SK-N-SH (cell line): ENCODE results near the gene DSCAML1. TPM values are rescaled to one million over a fixed set of nuclear protein-coding genes. Genes with fewer than 3 reads are reported as not detected.

Source experiments
- CTCF ChIA-PET: fragments of 300-600, 350-600 bp; formaldehyde crosslinking; extraction: SDS; loops from one replicate; lab custom pipeline; 2021; lab: Yijun Ruan, JAX
- POLR2A ChIA-PET: fragments of 350-600 bp; sonication (Branson Sonifier 250); formaldehyde crosslinking; extraction: SDS; loops from one replicate; lab custom pipeline; 2020; ENCODE audit warnings: antibody characterized with exemption, inconsistent platforms; lab: Yijun Ruan, JAX
- DNase-seq: peaks from one replicate; pipeline ENCODE4 v3.0.0; 2012
- H2AFZ ChIP-seq: fragments of 200-600 bp; sonication (generic); 2 replicates; pipeline ENCODE4 v1.8.1; 2016; ENCODE audit warnings: antibody characterized with exemption, mild to moderate bottlenecking, low read depth
- H3F3A ChIP-seq: fragments of 200-600 bp; sonication (generic); replicated peaks from 2 replicates; pipeline ENCODE3; 2016; ENCODE audit warnings: antibody characterized with exemption, mild to moderate bottlenecking; ENCODE audit not compliant: insufficient read depth
- H3K27ac ChIP-seq, 2 experiments: fragments of 200-500 bp in 1 of 2; fragments of 200-600 bp in 1 of 2; sonication (Bioruptor generic) in 1 of 2; sonication (generic), shearing (Covaris generic) in 1 of 2; 2 replicates each; pipeline versions ENCODE4 v1.5.1 to v1.6.1; 2014 to 2016; ENCODE audit warnings: low read depth in 2 of 2, inconsistent platforms in 1 of 2, low read length in 1 of 2, mild to moderate bottlenecking in 1 of 2, mixed read lengths in 1 of 2
- H3K27me3 ChIP-seq: fragments of 200-600 bp; sonication (generic), shearing (Covaris generic); 2 replicates; pipeline ENCODE4 v1.6.1; 2016; ENCODE audit warnings: mixed run types; ENCODE audit not compliant: insufficient read depth
- H3K36me3 ChIP-seq, 2 experiments: fragments of 200-500 bp in 1 of 2; fragments of 200-600 bp in 1 of 2; sonication (Bioruptor generic) in 1 of 2; sonication (generic) in 1 of 2; replicated peaks in 1 of 2; 2 replicates each; pipeline versions ENCODE3 to v1.5.1; 2014 to 2016; ENCODE audit warnings: low read length in 1 of 2, mild to moderate bottlenecking in 1 of 2; ENCODE audit not compliant: insufficient read depth in 2 of 2, control insufficient read depth in 1 of 2
- H3K4me1 ChIP-seq, 2 experiments: fragments of 200-500 bp in 1 of 2; fragments of 200-600 bp in 1 of 2; sonication (Bioruptor generic) in 1 of 2; sonication (generic), shearing (Covaris generic) in 1 of 2; 2 replicates each; pipeline versions ENCODE4 v1.5.1 to v1.6.1; 2014 to 2016; ENCODE audit warnings: low read depth in 1 of 2, low read length in 1 of 2, mixed run types in 1 of 2; ENCODE audit not compliant: insufficient read depth in 2 of 2, control insufficient read depth in 1 of 2
- H3K4me2 ChIP-seq: fragments of 200-600 bp; sonication (generic), shearing (Covaris generic); 2 replicates; pipeline ENCODE4 v1.6.1; 2017; ENCODE audit warnings: mixed run types
- H3K4me3 ChIP-seq, 2 experiments: fragments of 200-500 bp in 1 of 2; fragments of 200-600 bp in 1 of 2; sonication (Bioruptor generic) in 1 of 2; sonication (generic), shearing (Covaris generic) in 1 of 2; 2 replicates each; pipeline versions ENCODE4 v1.5.1 to v1.8.1; 2014 to 2016; ENCODE audit warnings: low read depth in 2 of 2, inconsistent platforms in 1 of 2, low read length in 1 of 2, mild to moderate bottlenecking in 1 of 2, mixed read lengths in 1 of 2, moderate library complexity in 1 of 2
- H3K79me2 ChIP-seq: fragments of 200-600 bp; sonication (generic); 2 replicates; pipeline ENCODE4 v1.8.1; 2017; ENCODE audit warnings: mild to moderate bottlenecking; ENCODE audit not compliant: insufficient read depth
- H3K9ac ChIP-seq: fragments of 200-600 bp; sonication (generic); 2 replicates; pipeline ENCODE4 v1.6.1; 2017; ENCODE audit warnings: mixed run types
- H3K9me2 ChIP-seq: fragments of 200-600 bp; sonication (generic); 2 replicates; pipeline ENCODE4 v1.6.1; 2017; ENCODE audit warnings: mixed run types
- H3K9me3 ChIP-seq: fragments of 200-600 bp; sonication (generic); 2 replicates; pipeline ENCODE4 v1.6.1; 2017; ENCODE audit warnings: mixed run types, mild to moderate bottlenecking, moderate library complexity
- H4K20me1 ChIP-seq: fragments of 200-600 bp; sonication (generic); 2 replicates; pipeline ENCODE4 v1.6.1; 2017; ENCODE audit warnings: mild to moderate bottlenecking, mixed run types; ENCODE audit not compliant: insufficient read depth
- CHD2 ChIP-seq: fragments of 150-350 bp; IDR thresholded peaks from 2 replicates; pipeline ENCODE4 v1.6.1; 2018; ENCODE audit warnings: low read length; ENCODE audit not compliant: partially characterized antibody
- EP300 ChIP-seq, 2 experiments: IDR thresholded peaks; 2 replicates each; pipeline versions ENCODE4 v1.4.0 to v1.6.1; 2012; ENCODE audit warnings: borderline replicate concordance in 1 of 2, low read depth in 1 of 2, low read length in 1 of 2
- FOSL2 ChIP-seq: IDR thresholded peaks from 2 replicates; pipeline ENCODE4 v1.4.0; 2012; ENCODE audit warnings: low read depth, mild to moderate bottlenecking, moderate library complexity, borderline replicate concordance
- MEF2A ChIP-seq: IDR thresholded peaks from 2 replicates; pipeline ENCODE4 v1.4.0; 2012; ENCODE audit warnings: low read depth, borderline replicate concordance
- NFIC ChIP-seq: IDR thresholded peaks from 2 replicates; pipeline ENCODE4 v1.4.0; 2012; ENCODE audit warnings: borderline replicate concordance
- NRF1 ChIP-seq: IDR thresholded peaks from 2 replicates; pipeline ENCODE4 v1.6.1; 2012; ENCODE audit warnings: low read depth, mild to moderate bottlenecking, low read length
- RAD21 ChIP-seq: IDR thresholded peaks from 2 replicates; pipeline ENCODE4 v1.6.1; 2012; ENCODE audit warnings: mild to moderate bottlenecking, low read length
- RFX5 ChIP-seq: IDR thresholded peaks from 2 replicates; pipeline ENCODE4 v1.6.1; 2012; ENCODE audit warnings: mild to moderate bottlenecking, improper control_type of control experiment, low read length
- RXRA ChIP-seq: IDR thresholded peaks from 2 replicates; pipeline ENCODE4 v1.4.0; 2012; ENCODE audit warnings: low read depth, mild to moderate bottlenecking, borderline replicate concordance
- SIN3A ChIP-seq: IDR thresholded peaks from 2 replicates; pipeline ENCODE4 v1.6.1; 2012; ENCODE audit warnings: low read depth, mild to moderate bottlenecking, low read length, moderate library complexity, borderline replicate concordance
- YY1 ChIP-seq: IDR thresholded peaks from 2 replicates; pipeline ENCODE4 v1.4.0; 2012; ENCODE audit warnings: low read depth, mild to moderate bottlenecking
- WGBS: methylation state at CpG from one replicate; pipeline ENCODE4 v1.1.6; 2017; ENCODE audit warnings: low lambda C conversion rate; 5-methylcytosine and 5-hydroxymethylcytosine counted together
- polyA plus RNA-seq, 3 experiments: library from polyadenylated mRNA; depleted of rRNA; stranded (reverse); fragments of >200 nt; gene quantifications; 2 replicates each; pipeline ENCODE4 v1.2.3, GENCODE V29; 2012
- TF ChIP-seq, protein P1 (sequence below): IDR thresholded peaks from 2 replicates; pipeline ENCODE4 v1.4.0; 2012; ENCODE audit warnings: low read depth
- TF ChIP-seq, protein P2 (sequence below): IDR thresholded peaks from 2 replicates; pipeline ENCODE4 v1.6.1; 2012; ENCODE audit warnings: mild to moderate bottlenecking, low read depth, low read length, moderate library complexity
- TF ChIP-seq, protein P3 (sequence below): fragments of 150-350 bp; IDR thresholded peaks from 2 replicates; pipeline ENCODE4 v1.6.1; 2016; ENCODE audit warnings: mild to moderate bottlenecking, low read depth, low read length
- TF ChIP-seq, protein P4 (sequence below): fragments of 150-350 bp; IDR thresholded peaks from 2 replicates; pipeline ENCODE4 v1.6.1; 2017; ENCODE audit warnings: antibody characterized with exemption, low read length, low read depth, borderline replicate concordance
- TF ChIP-seq, protein P5 (sequence below): IDR thresholded peaks from 2 replicates; pipeline ENCODE4; 2012

Gene DSCAML1
- polyA plus RNA-seq, 1 of the 3 experiments (the other 2 are of a cell fraction), result not detected

DNA sequence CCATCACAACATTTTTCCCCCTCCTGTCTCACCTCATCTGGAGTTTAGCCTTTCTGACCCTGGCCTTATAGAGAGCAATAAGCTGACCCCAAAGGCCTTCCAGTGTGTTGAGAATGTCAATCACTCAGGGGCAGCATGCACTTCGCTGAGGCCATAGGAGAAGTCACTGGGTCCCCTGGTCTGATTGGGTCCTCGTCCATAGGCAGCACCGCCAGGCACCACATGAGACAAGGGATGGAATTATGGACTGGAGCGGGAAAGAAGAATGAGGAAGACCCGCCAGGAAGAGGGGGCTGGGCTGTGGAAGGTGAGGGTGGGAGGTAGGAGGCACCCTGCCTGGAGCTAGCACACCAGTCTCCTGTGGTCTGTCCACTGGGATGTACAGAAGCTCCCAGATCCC lies 72.9 kb downstream of the DSCAML1 start:
- no peaks in the 10 kb centered on the region for H3F3A ChIP-seq
- CTCF ChIA-PET, result interaction anchor here (1.2 to 3.9 kb wide), 5 partner anchors 15 to 298 kb away, joined by 3 to 20 read pairs (median 7); no protein-coding TSS in a partner anchor
- H4K20me1 ChIP-seq, result no peaks in the 10 kb centered on the region
- H3K4me3 ChIP-seq, result no peak overlapping the region
- no peaks in the 10 kb centered on the region for H3K79me2 ChIP-seq
- H3K27me3 ChIP-seq, result 0 out of 2 replicates have a peak, but pooled peaks cover under 1% of the 10 kb centered on the region
- DNase-seq, result no peak
- no peak for TF ChIP-seq NRF1
- TF ChIP-seq CHD2, result no peak
- TF ChIP-seq, all 33 proteins: peak for 0
- Histone ChIP-seq H3K36me3 (no peaks in the 10 kb centered on the region), H3K9me2 (no peaks in the 10 kb centered on the region), H3K27ac (peak overlapping the region in 1 of 2 experiments; percentile 88; a peak in 1 of 4 replicates), H2AFZ (no peak overlapping the region), H3K4me1 (peaks cover 0 to 24% of the 10 kb centered on the region in 2 experiments; a peak in 2 of 4 replicates), H3K9ac (no peak overlapping the region), H3K4me2 (no peak overlapping the region), H3K9me3 (no peaks in the 10 kb centered on the region)
- 49% methylated on average over 4 of the region's 5 CpGs for WGBS
- POLR2A ChIA-PET, result interaction anchor here (2.0 kb wide), 1 partner anchor 11 kb away, joined by 6 read pairs; no protein-coding TSS in a partner anchor

DNA sequence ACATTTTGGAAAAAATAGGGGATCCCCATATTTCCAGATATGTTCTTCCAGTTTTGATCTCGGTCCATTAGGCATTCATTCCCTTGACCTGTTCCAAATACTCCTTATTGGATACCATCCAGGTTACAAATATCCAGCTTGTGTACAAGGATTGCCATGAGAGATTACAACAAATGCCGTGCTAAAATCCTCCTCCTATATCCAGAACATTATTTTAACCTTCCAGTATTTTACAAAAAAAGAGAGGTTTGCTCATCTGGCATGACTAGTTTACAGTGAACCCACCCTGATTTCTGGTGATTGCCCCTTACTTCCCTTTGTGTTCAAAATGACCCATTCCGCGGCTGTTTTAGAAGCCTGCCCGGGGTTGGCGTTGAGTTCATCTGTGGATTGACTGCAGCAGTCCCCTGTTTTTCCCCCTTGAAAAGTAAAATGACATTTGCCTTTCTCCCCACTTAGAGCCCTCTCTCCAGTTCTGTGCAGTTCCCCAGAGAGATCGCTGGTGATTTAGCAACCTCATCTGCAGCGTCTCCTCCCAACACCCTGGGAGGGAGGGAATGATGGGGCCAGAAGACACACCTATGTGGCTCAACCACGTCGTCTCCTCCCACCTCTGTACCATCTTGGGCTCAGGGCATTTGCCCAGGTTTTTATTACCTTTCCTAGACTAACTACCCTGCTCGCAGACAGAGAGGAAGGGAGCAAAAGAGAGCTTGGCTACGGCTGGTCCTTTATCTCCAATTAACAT lies 73.6 kb downstream of the DSCAML1 start:
- Histone ChIP-seq H3K27me3 (0 out of 2 replicates have a peak, but pooled peaks cover 4% of the 10 kb centered on the region), H3F3A (no peaks in the 10 kb centered on the region), H3K4me3 (no peak overlapping the region), H3K9me2 (no peaks in the 10 kb centered on the region), H3K79me2 (no peaks in the 10 kb centered on the region), H3K27ac (peak overlapping the region in 1 of 2 experiments; percentile 88; a peak in 2 of 4 replicates), H3K4me1 (peaks cover 0 to 24% of the 10 kb centered on the region in 2 experiments; a peak in 2 of 4 replicates), H2AFZ (no peak overlapping the region), H4K20me1 (no peaks in the 10 kb centered on the region), H3K9me3 (no peaks in the 10 kb centered on the region), H3K9ac (no peak overlapping the region), H3K4me2 (no peak overlapping the region), H3K36me3 (no peaks in the 10 kb centered on the region)
- 38% methylated on average over 12 of the region's 12 CpGs for WGBS
- ChIA-PET CTCF (interaction anchor here (0.9 to 3.9 kb wide), 7 partner anchors 8 to 297 kb away, joined by 3 to 20 read pairs (median 7); no protein-coding TSS in a partner anchor), POLR2A (interaction anchor here (0.5 to 2.0 kb wide), 2 partner anchors 11 to 884 kb away, joined by 3 to 6 read pairs; partner anchors contain the start of gene PHLDB1)
- no peak for DNase-seq
- TF ChIP-seq, protein P1, sequence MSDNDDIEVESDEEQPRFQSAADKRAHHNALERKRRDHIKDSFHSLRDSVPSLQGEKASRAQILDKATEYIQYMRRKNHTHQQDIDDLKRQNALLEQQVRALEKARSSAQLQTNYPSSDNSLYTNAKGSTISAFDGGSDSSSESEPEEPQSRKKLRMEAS, result no peak
- TF ChIP-seq RXRA (no peak), RAD21 (no peak), FOSL2 (no peak), RFX5 (no peak), EP300 (IDR thresholded peaks at IDR 0.05; ENCODE audit: borderline replicate concordance in 1 of 2, low read depth in 1 of 2, low read length in 1 of 2) (no peak), NFIC (no peak), YY1 (no peak), MEF2A (no peak), SIN3A (no peak)
- TF ChIP-seq, protein P2, sequence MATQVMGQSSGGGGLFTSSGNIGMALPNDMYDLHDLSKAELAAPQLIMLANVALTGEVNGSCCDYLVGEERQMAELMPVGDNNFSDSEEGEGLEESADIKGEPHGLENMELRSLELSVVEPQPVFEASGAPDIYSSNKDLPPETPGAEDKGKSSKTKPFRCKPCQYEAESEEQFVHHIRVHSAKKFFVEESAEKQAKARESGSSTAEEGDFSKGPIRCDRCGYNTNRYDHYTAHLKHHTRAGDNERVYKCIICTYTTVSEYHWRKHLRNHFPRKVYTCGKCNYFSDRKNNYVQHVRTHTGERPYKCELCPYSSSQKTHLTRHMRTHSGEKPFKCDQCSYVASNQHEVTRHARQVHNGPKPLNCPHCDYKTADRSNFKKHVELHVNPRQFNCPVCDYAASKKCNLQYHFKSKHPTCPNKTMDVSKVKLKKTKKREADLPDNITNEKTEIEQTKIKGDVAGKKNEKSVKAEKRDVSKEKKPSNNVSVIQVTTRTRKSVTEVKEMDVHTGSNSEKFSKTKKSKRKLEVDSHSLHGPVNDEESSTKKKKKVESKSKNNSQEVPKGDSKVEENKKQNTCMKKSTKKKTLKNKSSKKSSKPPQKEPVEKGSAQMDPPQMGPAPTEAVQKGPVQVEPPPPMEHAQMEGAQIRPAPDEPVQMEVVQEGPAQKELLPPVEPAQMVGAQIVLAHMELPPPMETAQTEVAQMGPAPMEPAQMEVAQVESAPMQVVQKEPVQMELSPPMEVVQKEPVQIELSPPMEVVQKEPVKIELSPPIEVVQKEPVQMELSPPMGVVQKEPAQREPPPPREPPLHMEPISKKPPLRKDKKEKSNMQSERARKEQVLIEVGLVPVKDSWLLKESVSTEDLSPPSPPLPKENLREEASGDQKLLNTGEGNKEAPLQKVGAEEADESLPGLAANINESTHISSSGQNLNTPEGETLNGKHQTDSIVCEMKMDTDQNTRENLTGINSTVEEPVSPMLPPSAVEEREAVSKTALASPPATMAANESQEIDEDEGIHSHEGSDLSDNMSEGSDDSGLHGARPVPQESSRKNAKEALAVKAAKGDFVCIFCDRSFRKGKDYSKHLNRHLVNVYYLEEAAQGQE, result no peak
- TF ChIP-seq, protein P3, sequence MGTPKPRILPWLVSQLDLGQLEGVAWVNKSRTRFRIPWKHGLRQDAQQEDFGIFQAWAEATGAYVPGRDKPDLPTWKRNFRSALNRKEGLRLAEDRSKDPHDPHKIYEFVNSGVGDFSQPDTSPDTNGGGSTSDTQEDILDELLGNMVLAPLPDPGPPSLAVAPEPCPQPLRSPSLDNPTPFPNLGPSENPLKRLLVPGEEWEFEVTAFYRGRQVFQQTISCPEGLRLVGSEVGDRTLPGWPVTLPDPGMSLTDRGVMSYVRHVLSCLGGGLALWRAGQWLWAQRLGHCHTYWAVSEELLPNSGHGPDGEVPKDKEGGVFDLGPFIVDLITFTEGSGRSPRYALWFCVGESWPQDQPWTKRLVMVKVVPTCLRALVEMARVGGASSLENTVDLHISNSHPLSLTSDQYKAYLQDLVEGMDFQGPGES, result no peak
- TF ChIP-seq, protein P4, sequence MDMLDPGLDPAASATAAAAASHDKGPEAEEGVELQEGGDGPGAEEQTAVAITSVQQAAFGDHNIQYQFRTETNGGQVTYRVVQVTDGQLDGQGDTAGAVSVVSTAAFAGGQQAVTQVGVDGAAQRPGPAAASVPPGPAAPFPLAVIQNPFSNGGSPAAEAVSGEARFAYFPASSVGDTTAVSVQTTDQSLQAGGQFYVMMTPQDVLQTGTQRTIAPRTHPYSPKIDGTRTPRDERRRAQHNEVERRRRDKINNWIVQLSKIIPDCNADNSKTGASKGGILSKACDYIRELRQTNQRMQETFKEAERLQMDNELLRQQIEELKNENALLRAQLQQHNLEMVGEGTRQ, result no peak
- TF ChIP-seq, protein P5, sequence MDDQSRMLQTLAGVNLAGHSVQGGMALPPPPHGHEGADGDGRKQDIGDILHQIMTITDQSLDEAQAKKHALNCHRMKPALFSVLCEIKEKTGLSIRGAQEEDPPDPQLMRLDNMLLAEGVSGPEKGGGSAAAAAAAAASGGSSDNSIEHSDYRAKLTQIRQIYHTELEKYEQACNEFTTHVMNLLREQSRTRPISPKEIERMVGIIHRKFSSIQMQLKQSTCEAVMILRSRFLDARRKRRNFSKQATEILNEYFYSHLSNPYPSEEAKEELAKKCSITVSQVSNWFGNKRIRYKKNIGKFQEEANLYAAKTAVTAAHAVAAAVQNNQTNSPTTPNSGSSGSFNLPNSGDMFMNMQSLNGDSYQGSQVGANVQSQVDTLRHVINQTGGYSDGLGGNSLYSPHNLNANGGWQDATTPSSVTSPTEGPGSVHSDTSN, result no peak
